GM19351 (cell line): ENCODE data around the gene SIVA1.
"Not testable (repeated sequence)": the region's sequence is repeated elsewhere in the genome, so short reads cannot be mapped to it uniquely, and the experiment has no call there.

Experiments
- ATAC-seq: cut with Tn5 transposase; IDR thresholded peaks from one replicate; pipeline ENCODE4 v1.9.1; 2021; ENCODE audit warnings: mild to moderate bottlenecking, moderate library complexity; ENCODE audit not compliant: unreplicated experiment

SIVA1 gene

DNA sequence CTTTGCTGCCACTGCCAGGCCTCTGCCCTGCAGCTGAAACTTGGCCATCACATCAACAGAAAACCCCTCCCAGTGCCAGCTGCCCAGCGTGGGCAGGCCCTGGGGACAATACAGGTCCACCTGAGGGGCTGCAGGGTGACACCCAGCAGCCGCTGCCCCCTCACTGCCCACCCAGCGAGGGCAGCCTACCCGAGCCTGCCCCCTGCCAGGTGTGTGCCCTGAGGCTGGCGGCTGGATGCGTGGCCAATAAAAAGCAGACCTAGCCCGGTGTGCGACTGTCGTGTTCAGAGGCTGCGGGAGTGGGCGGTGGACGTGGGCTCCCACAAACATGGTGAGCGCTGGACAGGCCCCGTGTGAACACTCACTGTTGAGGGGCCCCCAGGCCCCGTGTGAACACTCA, 33.6 kb upstream of the SIVA1 start:
- ATAC-seq: no peak

DNA sequence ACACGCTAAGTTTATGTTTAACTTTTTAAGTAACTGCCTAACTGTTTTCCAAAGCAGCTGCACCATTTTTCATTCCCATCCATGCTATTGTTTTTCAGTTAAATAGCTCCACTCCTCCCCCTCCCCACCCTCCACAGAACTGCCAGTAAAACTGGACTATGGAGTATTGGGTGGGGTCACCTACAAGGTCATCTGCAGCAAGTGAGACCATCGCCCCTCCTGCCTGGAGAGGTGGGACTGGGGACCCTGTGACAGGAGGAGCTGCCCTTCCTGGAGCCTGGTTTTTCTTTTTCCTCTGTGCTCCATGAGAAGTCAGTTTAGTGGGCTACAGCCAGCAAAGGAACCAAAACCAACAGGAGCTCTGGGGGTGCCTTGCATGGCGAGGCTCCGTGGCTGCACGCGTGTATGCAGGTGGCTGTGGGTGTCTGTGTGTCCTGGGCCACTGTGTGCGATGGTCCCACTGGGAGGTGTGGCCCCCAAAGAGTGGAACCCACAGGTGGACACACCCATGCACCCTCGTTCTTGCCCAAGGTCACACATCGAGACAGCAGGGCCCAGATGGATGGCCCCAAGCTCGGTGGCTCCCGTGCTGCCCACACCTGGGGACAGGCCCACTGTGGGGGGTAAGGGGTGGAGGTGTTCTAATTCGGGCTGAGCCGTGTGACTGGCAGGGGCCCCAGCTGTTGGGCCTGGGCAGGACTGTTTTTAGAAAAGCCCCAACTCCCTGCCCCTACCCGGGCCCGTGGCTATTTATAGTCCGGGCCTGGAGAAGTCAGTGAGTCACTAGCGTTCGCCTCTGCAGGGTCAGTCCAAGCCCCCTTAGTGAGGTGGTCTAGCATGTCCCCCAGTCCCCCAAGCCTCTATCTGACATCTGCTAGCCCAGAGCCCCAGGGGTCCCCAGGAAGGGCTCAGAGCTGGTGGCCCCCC, 31.2 kb upstream of the SIVA1 start:
- no peak for ATAC-seq

DNA sequence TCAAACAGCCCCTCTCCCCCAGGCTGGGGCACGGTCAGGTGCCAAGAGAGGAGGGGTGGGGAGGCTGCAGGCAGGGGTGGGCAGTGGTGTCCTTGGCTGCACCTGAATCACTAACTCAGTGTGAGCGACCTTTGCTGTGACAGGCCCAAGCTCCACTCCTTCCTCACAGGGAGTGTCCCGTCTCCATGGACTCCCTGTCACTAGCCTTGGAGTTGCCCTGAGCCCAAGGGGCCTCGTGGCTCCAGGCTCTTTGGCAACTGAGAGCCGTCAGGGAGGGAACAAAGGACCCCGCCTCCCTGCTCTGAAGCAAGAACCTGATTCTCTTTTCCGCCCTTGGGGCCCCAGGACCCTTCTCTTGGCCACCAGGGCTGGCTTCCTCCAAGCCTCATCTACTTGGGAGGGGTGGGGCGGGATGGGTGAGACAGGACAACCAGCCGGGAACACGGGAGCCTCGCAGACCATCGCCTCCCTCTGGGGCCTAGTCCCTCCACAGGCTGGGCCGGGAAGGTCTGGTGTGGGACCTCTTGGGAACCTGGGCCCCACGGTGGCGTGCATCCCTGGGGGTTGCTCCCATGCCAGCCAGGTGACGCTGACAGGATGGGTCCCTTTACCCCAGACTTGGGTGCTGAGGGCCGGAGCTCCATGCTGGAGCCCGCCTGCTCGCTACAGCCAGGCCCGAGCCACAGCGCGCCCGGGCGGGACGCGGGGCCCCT, 29.9 kb upstream of the SIVA1 start:
- ATAC-seq: no peak

DNA sequence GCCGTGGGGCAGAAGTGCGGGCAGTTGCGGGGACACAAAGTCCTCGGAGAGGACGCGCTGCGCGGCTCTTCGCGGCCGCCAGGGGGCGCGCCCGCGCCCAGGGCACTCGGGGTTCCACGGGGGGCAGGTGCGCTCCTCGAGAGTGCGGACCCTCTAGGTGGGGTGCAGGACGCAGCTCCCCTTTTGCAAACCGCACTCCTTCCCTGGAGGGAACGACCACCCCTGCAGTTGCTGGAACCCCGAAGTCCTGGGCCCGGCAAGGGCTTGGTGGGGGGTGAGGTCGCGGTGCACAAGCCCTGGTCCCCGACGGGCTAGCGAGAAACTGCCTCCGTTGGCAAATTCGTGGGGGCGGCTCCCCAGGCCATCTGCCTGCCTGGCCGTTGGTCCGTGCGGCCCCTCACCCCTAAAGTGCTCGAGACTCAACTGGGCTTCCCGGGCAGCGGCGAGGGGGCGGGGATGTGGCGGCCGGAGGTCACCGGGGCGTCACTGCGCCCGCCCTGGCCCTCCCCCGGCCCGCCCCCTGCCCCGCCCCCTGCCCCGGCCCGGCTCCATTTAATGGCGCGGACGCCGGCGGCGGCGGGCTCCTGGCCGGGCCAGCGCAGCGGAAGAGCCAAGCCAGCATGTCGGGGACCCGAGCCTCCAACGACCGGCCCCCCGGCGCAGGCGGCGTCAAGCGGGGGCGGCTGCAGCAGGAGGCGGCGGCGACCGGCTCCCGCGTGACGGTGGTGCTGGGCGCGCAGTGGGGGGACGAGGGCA, 29.1 kb upstream of the SIVA1 start, which contains the start of gene ADSS1:
Gene ADSS1 (plus strand): TSS at position 579 of the 756 bp plus-strand sequence. CDS start 42 bp downstream, at position 621.
- ATAC-seq: peak; percentile 68

DNA sequence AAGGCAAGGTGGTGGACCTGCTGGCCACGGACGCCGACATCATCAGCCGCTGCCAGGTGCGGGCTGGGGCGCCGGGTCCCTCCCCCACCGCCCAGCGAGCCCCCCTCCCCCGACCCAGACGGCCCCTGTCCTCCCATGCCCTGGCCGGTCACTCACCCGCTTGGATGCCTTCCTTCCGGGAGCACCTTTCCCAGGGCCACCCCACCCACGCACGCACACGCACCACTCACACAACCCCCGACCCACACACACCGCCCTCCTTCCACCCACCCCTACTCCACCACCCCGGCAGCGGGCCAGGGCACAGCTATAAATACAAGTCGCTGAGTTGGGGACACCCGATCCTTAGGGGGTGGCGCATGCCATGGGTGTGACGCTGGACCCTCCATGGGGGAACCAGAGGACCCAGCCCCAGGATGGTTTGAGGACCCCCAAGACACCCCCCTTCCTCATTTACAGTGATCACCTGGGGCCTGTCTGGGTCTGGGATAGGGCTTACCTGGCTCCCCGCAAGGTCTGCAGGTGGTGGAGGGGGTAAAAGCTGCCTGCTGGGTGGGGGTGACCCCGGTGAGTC, 28.5 kb upstream of the SIVA1 start:
- ATAC-seq: no peak

DNA sequence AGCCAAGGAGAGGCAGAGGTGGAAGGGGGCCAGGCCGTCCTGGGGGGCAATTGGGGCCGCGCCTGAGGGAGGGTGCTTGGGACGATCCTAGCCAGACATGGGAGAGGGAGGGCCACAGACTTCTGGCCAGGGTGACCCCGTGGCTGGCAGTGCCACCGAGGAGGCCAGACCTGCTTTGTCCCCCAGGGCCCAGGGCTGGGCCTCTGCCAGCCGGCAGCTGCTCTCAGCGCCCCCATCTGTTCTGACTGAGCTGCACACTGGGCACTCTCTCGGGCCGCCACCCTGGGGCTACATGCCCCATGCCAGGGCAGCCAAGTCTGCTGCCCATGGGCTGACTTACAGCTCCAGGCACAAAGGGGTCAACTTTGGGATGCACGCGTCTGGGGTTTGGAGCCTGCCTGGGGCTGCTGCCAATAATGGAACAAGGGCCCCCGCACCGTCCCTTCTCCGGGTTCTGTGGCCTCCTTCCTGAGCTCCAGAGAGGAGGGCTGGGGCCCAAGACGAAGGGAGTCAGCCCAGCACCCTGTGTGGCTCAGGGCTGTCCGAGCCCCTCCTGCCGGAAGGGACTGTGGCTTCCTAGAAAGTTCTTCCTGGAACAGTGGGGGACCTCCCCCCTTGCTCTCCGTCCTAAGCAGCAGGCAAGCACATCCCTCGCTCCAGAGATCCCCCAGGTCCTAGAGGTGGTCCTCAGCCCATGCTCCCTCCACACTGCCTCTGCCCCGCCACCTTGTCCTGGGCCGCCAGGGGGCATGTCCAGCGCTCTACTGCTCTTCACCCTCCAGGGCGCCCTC, 27.8 kb upstream of the SIVA1 start:
- ATAC-seq: no peak

DNA sequence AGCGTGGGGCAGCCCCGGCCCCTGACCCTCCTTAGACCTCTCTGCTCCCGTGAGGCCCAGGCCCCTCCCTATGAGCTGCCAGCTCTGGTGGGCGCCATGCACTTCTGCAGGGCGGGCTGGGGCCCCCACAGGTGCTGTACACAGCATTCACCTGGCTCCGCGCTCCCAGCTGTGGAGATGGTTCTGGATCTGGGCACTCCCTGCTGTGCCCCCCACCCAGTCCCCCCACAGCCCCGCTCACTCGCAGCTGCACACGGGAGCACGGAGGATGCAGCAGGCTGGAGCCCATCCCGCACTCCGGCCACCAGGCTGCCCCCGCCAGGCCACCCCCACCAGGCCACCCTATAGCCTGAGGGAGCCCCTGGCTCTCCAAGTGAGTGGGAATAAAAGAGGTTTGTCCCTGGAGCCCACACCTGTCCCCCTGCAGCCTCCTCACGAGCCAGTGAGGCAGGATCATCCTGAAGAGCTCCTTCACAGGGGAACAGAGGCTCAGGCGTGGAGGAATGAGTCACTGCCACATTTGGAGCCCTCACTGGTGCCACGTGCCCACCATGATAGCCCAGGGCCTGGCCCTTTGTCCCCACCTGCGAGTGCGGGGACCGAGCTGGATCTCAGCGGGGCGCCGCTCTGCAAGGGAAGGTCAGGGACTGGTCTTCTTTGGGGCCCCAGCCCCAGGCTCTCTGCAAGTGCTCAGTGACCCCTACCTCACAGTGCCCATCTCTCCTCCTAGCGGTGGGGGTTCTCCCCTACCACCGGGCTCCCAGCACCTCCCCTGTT, 27.0 kb upstream of the SIVA1 start:
- ATAC-seq: no peak

DNA sequence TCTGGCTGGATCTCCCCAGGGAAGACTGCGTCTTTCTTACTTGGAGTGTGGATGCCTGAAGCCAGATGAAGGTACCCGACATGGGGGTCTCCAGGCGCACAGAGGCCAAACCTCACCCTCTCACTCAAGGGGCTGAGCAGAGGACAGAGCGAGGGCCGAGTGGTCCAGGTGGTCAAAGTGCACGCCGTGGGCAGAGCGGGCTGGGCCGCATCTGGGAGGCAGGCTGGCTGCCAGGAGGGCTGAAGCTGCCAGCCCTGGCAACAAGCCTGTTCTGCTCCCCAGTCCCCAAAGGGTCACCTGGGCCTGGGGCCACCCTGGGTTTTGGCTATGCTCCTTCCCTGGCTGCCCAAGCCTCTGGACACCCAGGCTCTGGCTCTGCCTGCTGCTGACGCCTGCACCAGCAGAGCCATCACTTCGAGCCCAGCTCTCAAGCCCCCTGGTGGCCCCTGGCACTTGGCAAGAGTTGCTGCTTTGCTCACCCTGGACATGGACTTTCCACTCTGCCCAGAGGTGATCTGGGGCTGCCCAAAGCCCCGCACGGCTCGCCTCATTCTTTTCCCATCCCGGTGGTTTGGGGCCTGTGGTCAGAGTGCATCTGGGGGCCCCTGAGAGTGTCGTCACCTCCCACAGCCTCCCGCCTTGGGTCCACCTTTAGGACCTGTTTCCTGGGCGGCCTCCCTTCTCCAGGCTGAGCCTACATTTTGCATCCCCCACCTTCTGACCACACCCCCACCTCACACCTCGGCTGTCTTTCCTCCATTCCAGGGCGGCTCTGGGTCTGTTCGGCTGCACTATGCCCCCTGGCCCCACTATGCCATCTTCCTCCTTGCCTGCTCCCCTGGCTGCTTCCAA, 26.1 kb upstream of the SIVA1 start:
- ATAC-seq: no peak

DNA sequence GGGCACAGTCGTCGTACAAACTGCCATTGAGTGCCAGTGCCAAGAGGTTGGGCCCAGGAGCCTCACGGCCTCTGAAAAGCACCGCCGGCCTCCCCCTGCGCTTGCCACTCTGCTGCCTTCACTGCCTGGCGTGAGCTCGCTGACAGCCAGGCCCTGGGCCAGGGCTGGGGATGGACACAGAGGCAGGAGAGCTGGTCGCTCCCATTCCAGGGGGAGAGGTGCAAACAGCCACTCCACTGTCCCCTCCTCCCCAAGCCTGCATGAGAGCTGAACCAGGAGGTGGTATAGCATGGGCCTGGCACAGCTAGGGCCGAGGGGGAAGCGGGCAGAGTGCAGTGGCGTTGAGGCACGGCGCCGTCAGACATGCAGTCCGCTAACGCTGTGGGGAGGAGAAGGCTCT, 24.3 kb upstream of the SIVA1 start:
- ATAC-seq: no peak

DNA sequence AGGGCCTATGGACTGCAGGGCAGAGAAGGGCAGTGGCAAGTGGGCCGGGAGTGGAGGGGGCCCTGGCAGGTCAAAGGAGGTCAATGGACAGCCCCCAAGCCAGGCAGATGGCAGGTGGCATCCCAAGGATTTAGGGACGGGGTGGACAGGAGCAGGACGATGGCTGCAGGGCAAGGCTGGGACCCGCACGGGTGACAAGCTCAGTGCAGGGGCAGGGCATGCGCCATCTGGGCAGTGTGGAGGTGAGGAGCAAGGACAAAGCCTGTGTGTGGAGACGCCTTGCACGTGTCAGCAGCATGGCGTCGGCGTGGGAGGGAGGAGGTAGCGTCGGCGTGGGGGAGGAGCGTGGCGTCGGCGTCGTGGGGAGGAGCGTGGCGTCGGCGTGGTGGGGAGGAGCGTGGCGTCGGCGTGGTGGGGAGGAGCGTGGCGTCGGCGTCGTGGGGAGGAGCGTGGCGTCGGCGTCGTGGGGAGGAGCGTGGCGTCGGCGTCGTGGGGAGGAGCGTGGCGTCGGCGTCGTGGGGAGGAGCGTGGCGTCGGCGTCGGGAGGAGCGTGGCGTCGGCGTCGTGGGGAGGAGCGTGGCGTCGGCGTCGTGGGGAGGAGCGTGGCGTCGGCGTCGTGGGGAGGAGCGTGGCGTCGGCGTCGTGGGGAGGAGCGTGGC, 23.6 kb upstream of the SIVA1 start:
- ATAC-seq: not testable (repeated sequence)

DNA sequence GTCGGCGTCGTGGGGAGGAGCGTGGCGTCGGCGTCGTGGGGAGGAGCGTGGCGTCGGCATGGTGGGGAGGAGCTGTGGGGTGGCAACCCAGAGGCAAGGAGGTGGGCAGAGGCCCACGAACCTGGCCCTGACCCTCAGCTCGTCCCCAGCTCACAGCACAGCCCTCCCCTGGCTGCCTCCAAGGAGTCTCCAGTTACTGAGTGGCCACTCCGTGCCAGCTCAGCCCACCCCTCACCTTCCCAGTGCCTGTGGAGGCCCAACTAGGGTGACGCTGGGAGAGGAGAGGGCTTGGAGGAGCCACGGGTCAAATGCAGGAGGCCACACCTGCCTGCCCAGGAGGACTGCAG, 23.1 kb upstream of the SIVA1 start:
- no peak for ATAC-seq

DNA sequence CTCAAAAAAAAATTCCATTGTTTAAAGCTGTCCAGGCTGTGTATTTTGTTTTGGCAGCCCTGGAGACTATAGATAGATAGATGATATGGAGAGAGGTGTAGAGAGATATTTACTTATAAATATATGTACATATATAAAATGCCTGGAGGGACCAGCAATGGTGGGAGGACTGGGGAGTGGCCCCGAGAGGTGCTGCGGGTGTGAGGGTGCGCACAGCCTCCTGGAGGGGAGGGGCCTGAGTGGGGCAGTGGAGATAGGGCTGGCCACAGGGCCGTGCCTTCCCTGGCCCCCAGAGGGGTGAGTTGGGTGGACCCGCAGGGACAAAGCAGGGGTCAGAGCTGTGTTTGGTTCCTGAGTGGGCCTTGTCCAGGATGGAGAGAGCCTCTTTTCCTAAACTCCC, 22.5 kb upstream of the SIVA1 start:
- no peak for ATAC-seq

DNA sequence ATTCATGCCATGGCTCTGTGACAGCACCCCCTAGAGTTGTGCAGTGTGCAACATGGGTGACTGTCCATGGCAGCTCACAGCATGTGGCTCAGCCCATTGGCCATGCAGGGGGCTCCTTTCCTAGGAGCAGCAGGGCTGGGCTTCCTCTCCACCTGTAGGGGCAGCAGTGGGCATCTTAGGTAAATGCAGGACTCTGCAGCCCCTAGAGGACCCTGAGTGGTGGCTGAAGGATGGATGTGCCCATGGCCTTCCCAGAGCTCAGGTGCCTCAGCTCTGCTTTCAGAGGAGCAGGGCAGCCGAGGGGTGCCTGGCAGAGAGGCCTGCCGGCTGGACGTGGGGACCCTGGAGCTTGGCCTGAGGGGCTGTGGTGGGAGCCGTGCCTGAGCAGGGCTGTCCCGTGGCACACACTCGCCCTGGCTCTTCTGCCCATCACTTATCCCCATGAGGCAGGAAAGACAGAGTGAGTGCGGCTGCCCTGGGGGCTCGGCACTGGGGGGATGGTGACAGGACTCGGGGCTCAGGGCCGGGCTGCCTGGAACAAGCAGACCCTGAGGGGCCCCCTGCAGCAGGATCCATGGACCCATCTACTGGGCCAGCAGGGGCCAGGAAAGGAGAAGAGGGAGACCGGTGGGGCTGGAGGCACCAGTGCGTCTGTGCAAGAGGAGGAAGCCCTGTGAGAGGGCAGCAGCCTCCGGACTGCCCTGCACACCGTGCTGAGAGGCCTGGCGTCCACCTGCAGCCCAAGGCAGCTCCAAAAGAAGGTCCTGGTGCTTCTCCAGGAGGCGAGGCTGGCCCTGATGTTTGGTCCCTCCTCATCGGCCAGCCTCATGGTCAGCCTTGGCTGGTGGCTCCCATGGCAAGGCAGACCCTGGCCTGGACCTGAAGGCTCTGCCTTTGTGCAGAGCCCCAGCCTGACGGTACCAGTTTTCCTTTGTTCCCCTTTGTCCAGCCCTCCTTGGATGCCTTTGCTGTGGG, 21.3 kb upstream of the SIVA1 start:
- no peak for ATAC-seq

DNA sequence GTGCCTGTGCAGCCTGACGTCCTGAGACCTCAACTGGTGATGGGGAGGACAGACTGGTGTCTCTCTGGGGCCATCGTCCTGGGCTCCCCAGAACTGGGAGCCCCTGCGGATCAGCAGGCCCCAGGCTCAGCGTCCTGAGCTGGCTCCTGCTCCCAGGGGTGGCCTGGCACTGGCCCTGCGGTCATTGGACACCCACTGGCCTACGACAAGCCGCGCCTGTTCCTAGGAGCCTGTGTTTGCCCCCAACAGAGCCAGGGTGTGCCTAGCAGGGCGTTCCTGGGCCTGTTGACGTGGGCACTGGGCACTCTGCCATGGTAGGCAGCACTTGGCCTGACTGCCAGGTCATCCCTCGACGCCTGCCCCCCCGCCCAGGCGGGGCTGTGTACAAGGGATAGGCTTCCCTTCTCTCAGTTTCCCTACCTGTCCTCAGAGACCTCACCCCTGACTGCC, 20.6 kb upstream of the SIVA1 start:
- no peak for ATAC-seq

DNA sequence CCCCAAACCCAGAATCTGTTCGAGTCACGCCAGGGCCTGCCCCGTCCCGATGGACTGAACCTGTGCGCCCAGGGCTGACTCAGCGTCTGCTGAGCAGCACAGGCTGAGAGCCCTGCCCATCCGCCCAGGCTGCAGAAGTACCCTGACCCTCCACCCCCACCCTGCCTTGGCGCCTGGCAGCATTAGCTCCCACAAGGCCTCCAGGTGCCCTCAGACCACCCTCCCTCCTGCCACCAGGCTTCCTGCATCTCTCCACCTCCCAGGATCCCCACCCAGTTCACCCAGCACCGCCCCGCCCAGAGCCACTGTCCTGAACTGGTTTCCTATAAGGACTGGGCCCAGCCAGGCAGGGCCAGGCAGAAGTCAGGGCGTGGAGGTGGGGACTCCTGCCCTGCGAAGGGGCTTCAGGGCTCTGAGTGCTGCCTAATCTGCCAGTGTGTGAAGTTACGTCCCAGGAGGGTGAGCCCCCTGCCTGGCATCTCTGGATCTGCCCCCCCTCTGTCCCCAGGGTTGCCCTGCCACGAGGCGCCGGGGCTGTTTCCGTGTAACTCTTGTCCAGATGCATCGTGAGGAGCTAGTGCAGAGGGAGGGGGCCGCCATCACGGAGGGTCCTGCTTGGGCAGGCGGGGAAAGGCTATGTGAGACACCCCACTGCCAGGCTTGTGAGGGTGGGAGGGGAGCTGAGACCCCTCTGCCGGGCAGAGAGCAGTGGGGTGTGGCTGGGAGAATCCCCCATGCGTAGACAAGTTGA, 19.8 kb upstream of the SIVA1 start:
- ATAC-seq: no peak

DNA sequence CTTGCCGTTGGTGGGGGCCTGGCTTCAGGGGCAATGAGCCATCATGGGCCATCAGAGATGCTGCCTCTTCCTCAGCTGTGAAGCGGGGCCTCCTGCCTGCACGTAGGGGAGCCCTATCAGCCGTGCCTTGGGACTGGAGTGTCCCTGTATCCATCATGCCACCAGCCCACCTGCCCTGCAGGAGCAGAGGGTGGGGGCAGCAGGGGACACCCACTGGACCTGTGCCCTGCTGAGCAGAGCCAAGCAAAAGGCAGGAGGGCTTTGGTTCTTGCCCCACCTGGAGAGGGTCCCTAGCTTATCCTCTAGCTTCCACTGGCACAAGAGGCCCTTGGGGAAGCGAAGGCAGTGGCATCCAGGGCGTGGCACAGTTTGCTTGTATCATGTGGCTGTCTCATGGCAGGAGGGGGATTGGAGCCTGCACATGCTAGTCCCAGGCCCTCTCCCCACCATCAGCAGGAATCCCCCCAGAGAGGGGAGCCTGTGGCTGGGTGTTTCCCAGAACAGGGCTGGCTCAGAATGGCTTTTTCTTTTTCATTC, 18.8 kb upstream of the SIVA1 start:
- no peak for ATAC-seq
